ENCODE data around the gene COPE.

GRCh38 chr19:18967358-18968146 lies 48.4 kb upstream of the COPE start:
- TF ChIP-seq CTCF (conservative IDR thresholded peaks at IDR 0.05; ENCODE audit: low read depth, low read length) = no peak
- no peak for TF ChIP-seq EZH2 (IDR thresholded peaks at IDR 0.05; ENCODE audit: low read length, unreplicated experiment)
- TF ChIP-seq EZH2phosphoT487 (IDR thresholded peaks at IDR 0.05; ENCODE audit: borderline replicate concordance, low read length) = no peak

Measured in PC-3 (cell line).